Measurements from ENCODE around the gene SLC41A3. TPM values are rescaled to one million over a fixed set of nuclear protein-coding genes. Genes with fewer than 3 reads are reported as not detected.

The SLC41A3 gene
- polyA plus RNA-seq (ENCODE audit: insufficient read length in 10 of 10) = 10 to 100 TPM; 32.9 to 46.4 (median 40.2) TPM
- long read RNA-seq, donor 1, partial matches to known transcripts = 0 of 9 reads
- long read RNA-seq, donor 1, other reads (novel, unspliced or antisense) = 0 of 9 reads
- long read RNA-seq, donor 2, transcript SLC41A3-203 (11 exons, 2,169 nt) = major isoform, 5 of 8 reads
- long read RNA-seq, donor 2, partial matches to known transcripts = 0 of 8 reads
- long read RNA-seq, donor 2, other reads (novel, unspliced or antisense) = 0 of 8 reads
- long read RNA-seq, donor 3 = 0 reads
- long read RNA-seq, donor 4, partial matches to known transcripts = 0 of 7 reads
- long read RNA-seq, donor 4, other reads (novel, unspliced or antisense) = 0 of 7 reads
- long read RNA-seq, donor 5, transcript SLC41A3-203 (11 exons, 2,169 nt) = major isoform, 6 of 8 reads
- long read RNA-seq, donor 5, partial matches to known transcripts = 0 of 8 reads
- long read RNA-seq, donor 5, other reads (novel, unspliced or antisense) = 0 of 8 reads
- long read RNA-seq, donor 6, transcript SLC41A3-208 (6 exons, 2,351 nt) = major isoform, 7 of 17 reads
- long read RNA-seq, donor 6, transcript SLC41A3-203 (11 exons, 2,169 nt) = minor isoform, 6 of 17 reads
- long read RNA-seq, donor 6, partial matches to known transcripts = 0 of 17 reads
- long read RNA-seq, donor 6, other reads (novel, unspliced or antisense) = 0 of 17 reads
- long read RNA-seq, donor 7, partial matches to known transcripts = 0 of 6 reads
- long read RNA-seq, donor 7, other reads (novel, unspliced or antisense) = 0 of 6 reads
- long read RNA-seq, donor 8, transcript SLC41A3-208 (6 exons, 2,351 nt) = major isoform, 5 of 7 reads
- long read RNA-seq, donor 8, partial matches to known transcripts = 0 of 7 reads
- long read RNA-seq, donor 8, other reads (novel, unspliced or antisense) = 0 of 7 reads
- long read RNA-seq, donor 9, partial matches to known transcripts = 0 of 2 reads
- long read RNA-seq, donor 9, other reads (novel, unspliced or antisense) = 0 of 2 reads

DNA sequence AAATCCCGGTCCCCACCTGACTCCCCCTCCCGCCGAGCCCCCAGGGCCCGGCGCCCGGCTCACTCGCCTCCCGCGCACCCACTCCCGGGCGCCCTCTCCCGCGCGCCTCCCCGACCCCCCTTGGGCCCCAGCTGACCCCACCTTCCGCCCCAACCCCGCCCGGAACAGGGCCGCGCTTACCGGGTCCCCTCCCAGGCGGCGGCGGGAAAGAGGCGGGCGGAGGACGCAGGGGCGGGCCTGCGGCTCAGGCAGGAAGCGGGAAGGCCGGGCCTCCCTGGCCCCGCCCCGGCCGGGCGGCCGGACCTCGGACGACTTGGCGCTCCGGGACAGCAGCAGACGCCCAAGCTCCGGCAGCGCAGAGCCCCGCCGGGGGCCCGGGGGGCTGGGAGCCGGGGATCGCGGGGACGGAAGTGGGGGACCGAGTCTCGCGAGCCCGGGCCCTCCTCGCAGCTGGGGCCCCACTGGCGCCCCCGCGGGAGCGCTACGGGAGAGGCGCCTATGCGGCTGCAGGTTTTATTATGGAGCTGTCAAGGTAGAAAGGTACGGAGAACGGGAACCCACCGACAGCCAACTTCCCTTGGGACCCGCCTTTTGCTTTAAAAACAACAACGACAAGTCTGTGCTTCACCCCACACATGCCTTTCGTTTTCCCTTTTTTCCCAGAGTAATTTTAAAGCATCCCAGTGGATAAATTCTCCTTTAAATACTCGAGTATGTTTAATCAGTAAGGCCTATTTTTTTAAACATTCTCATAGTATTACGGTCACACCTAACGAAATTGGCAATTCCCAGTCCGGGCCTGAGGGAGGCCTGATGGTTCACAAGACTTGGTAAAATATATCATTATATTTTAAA lies at the start of gene SLC41A3:
Gene SLC41A3 (minus strand): TSS at position 212 of the 855 bp plus-strand sequence. CDS start 15,905 bp downstream, outside the sequence.
- peak; percentile 81 to 95 (median 88) for DNase-seq

GRCh38 chr3:126133606-126134005 lies 49.7 kb upstream of the SLC41A3 start:
- DNase-seq = no peak

GRCh38 chr3:126132751-126133511 lies 49.0 kb upstream of the SLC41A3 start:
- no peak for DNase-seq

GRCh38 chr3:126131881-126132750 lies 48.2 kb upstream of the SLC41A3 start:
- DNase-seq = no peak

GRCh38 chr3:126130981-126131745 lies 47.2 kb upstream of the SLC41A3 start:
- no peak for DNase-seq

DNA sequence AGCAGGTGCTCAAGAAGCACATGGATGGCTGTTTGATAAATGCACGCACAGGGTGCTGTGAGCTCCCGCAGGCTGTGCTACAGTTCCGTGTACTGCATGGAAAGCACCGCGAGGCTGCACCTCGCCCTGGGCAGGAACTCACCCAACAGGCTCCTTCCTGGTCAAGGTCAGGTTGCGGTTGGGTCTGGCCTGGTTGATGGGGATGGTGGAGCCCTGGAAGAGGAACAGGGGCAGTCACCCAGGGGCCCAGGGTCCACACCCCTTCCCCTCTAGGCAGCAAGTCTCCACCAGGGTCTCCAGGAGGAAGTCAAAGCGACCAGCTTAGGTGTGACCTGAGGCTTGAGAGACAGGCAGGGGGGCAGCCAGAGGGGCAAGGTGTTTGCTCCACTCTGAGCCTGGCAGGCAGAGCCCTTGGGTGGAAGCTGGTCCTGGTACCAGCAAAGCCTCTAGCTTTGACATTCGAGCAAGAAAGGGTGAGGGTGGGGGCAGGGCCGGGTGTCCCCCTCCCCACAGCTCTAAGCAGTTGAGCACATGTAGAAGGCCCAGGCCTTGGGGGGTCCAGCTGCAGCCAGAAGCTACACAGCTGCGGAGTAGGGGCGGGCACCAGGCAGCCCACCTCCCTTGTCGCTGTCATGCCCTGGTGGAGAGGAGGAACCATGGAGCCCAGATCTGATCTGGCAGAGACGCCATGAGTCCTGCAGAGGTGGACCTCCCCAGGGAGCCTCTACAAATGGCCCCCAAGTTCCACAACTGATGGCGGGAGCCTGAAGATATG lies 46.3 kb upstream of the SLC41A3 start:
- DNase-seq = no peak

- DNase-seq = no peak
These were observed 45.5 kb upstream of the SLC41A3 start for GRCh38 chr3:126129398-126129891.

DNA sequence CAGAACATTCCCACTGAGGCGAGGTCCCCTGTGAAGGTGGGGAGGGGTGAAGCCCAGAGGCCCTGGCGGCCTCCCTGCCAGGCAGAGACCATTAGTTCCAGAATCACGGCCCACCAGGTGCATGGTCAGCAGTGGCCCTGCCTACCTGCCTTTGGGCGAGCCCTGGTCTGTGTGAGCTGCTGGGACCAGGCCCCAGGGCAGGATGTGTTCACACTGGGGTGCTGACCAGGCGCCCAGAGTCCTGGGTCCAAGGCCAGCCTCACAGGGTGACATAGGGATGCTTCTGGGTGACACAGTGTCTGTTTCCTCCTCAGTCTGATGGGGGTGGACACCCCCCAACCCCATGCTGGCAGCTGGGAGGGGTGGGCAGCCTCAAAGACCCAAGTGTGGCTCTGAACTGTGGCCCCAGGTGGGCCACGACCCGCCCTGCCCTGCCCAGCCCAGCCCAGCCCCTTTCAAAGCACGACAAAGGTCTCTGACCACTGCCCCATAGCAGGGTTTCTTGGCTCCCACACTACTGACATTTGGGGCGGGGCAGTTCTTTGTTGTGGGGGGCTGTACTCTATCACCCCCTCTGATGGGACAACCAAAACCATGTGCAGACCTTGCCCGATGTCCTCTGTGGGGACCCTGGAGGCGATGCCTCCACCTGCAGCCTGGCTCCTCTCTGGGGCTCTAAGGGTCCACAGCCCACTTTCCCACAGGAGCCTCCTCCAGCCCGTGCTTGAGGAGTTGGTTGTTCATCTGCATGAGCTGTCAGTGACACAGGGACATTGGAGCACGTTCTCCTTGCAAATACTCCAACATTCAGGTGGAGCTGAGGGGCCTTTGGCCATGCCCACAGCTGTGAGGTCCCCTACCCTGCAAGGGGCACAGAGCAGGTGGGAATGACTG lies 44.8 kb upstream of the SLC41A3 start:
- DNase-seq = no peak

- no peak for DNase-seq
These were observed 44.0 kb upstream of the SLC41A3 start for GRCh38 chr3:126127904-126128303.

- no peak for DNase-seq
These were observed 43.5 kb upstream of the SLC41A3 start for GRCh38 chr3:126127452-126127851.

- no peak for DNase-seq
These were observed 43.0 kb upstream of the SLC41A3 start for GRCh38 chr3:126126811-126127431.

- no peak for DNase-seq
These were observed 42.4 kb upstream of the SLC41A3 start for GRCh38 chr3:126126286-126126685.

DNA sequence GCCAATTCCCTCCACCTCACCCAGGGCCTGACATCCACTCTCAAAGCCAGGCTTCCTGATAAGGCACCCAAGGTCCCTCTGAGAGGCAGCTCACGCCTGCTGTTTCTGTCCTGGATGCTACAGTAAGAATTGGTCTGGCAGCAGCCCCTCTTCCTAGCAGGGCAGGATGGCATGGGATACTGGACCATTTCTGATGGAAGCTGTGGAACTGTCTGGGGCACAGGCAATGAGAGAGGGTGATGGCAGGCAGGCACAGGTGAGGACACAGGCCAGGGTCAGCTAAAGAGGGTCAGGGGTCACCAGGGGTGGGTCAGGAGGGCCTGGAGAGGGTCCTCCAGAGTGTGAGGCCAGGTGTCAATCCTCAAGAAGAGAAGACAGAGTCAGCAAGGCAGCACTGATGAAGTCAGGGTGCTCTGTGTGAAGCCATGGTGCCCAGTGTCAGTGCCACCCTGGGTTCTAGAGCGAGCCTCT lies 41.9 kb upstream of the SLC41A3 start:
- DNase-seq = no peak

- no peak for DNase-seq
These were observed 41.4 kb upstream of the SLC41A3 start for GRCh38 chr3:126125341-126125740.

GRCh38 chr3:126124896-126125295 lies 41.0 kb upstream of the SLC41A3 start:
- no peak for DNase-seq
